DMS 273 (cell line): Measurements from ENCODE around the gene CNTN5.

Experiments
- DNase-seq: peaks from one replicate; lab custom pipeline; 2025; ENCODE audit not compliant: unreplicated experiment; lab: John Stamatoyannopoulos, UW

The CNTN5 gene

GRCh38 chr11:99501655-99502054 lies 480.9 kb downstream of the CNTN5 start:
- no peak for DNase-seq

GRCh38 chr11:99505316-99505715 lies 484.6 kb downstream of the CNTN5 start:
- DNase-seq = no peak

GRCh38 chr11:99505831-99506230 lies 485.1 kb downstream of the CNTN5 start:
- no peak for DNase-seq

- DNase-seq = no peak
Observed at GRCh38 chr11:99509863-99510262, 489.1 kb downstream of the CNTN5 start.

GRCh38 chr11:99513368-99513767 lies 492.6 kb downstream of the CNTN5 start:
- DNase-seq = no peak

- no peak for DNase-seq
Observed at GRCh38 chr11:99519095-99519494, 498.3 kb downstream of the CNTN5 start.

- no peak for DNase-seq
Observed at GRCh38 chr11:99522467-99523173, 501.9 kb downstream of the CNTN5 start.

- no peak for DNase-seq
Observed at GRCh38 chr11:99531468-99531867, 510.7 kb downstream of the CNTN5 start.

GRCh38 chr11:99534812-99535211 lies 514.1 kb downstream of the CNTN5 start:
- DNase-seq = no peak

- no peak for DNase-seq
Observed at GRCh38 chr11:99535406-99535805, 514.7 kb downstream of the CNTN5 start.

- DNase-seq = no peak
Observed at GRCh38 chr11:99535819-99536218, 515.1 kb downstream of the CNTN5 start.

- no peak for DNase-seq
Observed at GRCh38 chr11:99537681-99538080, 516.9 kb downstream of the CNTN5 start.

GRCh38 chr11:99545616-99546015 lies 524.9 kb downstream of the CNTN5 start:
- no peak for DNase-seq

- DNase-seq = no peak
Observed at GRCh38 chr11:99548264-99548663, 527.5 kb downstream of the CNTN5 start.

GRCh38 chr11:99554232-99554903 lies 533.6 kb downstream of the CNTN5 start:
- no peak for DNase-seq

- no peak for DNase-seq
Observed at GRCh38 chr11:99555486-99555885, 534.7 kb downstream of the CNTN5 start.

GRCh38 chr11:99565333-99565732 lies 544.6 kb downstream of the CNTN5 start:
- no peak for DNase-seq

- DNase-seq = no peak
Observed at GRCh38 chr11:99567334-99567956, 546.7 kb downstream of the CNTN5 start.

GRCh38 chr11:99568808-99569207 lies 548.1 kb downstream of the CNTN5 start:
- no peak for DNase-seq

GRCh38 chr11:99571094-99571493 lies 550.3 kb downstream of the CNTN5 start:
- DNase-seq = no peak

- no peak for DNase-seq
Observed at GRCh38 chr11:99584830-99585229, 564.1 kb downstream of the CNTN5 start.

GRCh38 chr11:99585606-99586005 lies 564.9 kb downstream of the CNTN5 start:
- no peak for DNase-seq
